Neural progenitor cell (in vitro differentiated cells): ENCODE data around the gene VAMP3.

Experiments
- CTCF ChIP-seq: fragments of 200-600 bp; sonication (generic); IDR thresholded peaks from 2 replicates; pipeline ENCODE4 v1.5.1; 2017; ENCODE audit warnings: antibody characterized with exemption, mild to moderate bottlenecking
- EZH2phosphoT487 ChIP-seq: fragments of 200-600 bp; sonication (generic); IDR thresholded peaks from 2 replicates; pipeline ENCODE4 v1.6.1; 2017; ENCODE audit warnings: antibody characterized with exemption

- TF ChIP-seq CTCF: no peak
- no peak for TF ChIP-seq EZH2phosphoT487
These were observed 40.4 kb downstream of the VAMP3 start for GRCh38 chr1:7811476-7811875.
